IMR-90 (cell line): Measurements from ENCODE around the gene TMEM269. TPM values are rescaled to one million over a fixed set of nuclear protein-coding genes. Genes with fewer than 3 reads are reported as not detected.

Source experiments
- ATAC-seq: fragments of 200-7000 bp; cut with Tn5 transposase; 2 replicates; pipeline ENCODE4 v1.9.1; 2020; ENCODE audit warnings: low read depth, mild to moderate bottlenecking, moderate library complexity
- BruUV-seq: library from RNA; stranded (reverse); fragments of 400-500 nt; replicated peaks from 2 replicates; lab custom pipeline; 2021; lab: Mats Ljungman, UMichigan
- CTCF ChIA-PET: fragments of 300-600 bp; formaldehyde crosslinking; extraction: SDS; loops from one replicate; lab custom pipeline; 2021; ENCODE audit warnings: antibody characterized with exemption; lab: Yijun Ruan, JAX
- POLR2A ChIA-PET: fragments of 300-600 bp; sonication (Branson Sonifier 250); formaldehyde crosslinking; loops from one replicate; lab custom pipeline; 2022; ENCODE audit warnings: antibody characterized with exemption; ENCODE audit not compliant: unreplicated experiment; lab: Charles Lee
- DNase-seq: peaks from one replicate; pipeline ENCODE4 v3.0.0; 2013
- H2AFZ ChIP-seq: replicated peaks from 2 replicates; pipeline ENCODE3; 2013; ENCODE audit warnings: low read length, mild to moderate bottlenecking; ENCODE audit not compliant: poor library complexity
- H2AK5ac ChIP-seq: 2 replicates; pipeline ENCODE4 v1.6.1; 2013; ENCODE audit warnings: low read depth, low read length, inconsistent platforms
- H2AK9ac ChIP-seq: replicated peaks from 2 replicates; pipeline ENCODE3; 2013; ENCODE audit warnings: mild to moderate bottlenecking, low read depth, low read length, moderate library complexity; ENCODE audit not compliant: poor library complexity
- H2BK120ac ChIP-seq: 2 replicates; pipeline ENCODE4 v1.6.1; 2013; ENCODE audit warnings: low read depth, low read length, inconsistent platforms
- H2BK15ac ChIP-seq: 3 replicates; pipeline ENCODE4 v1.6.1; 2013; ENCODE audit warnings: low read depth, low read length, inconsistent platforms
- H2BK20ac ChIP-seq: 2 replicates; pipeline ENCODE4 v1.6.1; 2013; ENCODE audit warnings: low read depth, mild to moderate bottlenecking, inconsistent platforms, low read length, moderate library complexity
- H2BK5ac ChIP-seq: 2 replicates; pipeline ENCODE4 v1.6.1; 2013; ENCODE audit warnings: mild to moderate bottlenecking, low read depth, low read length, inconsistent platforms; ENCODE audit not compliant: poor library complexity, severe bottlenecking
- H3K14ac ChIP-seq: replicated peaks from 2 replicates; pipeline ENCODE4 v1.6.1; 2013; ENCODE audit warnings: low read depth, low read length, inconsistent platforms
- H3K18ac ChIP-seq: 2 replicates; pipeline ENCODE4 v1.6.1; 2013; ENCODE audit warnings: low read depth, low read length, control low read depth
- H3K23ac ChIP-seq: 2 replicates; pipeline ENCODE4 v1.6.1; 2013; ENCODE audit warnings: low read depth, low read length, inconsistent platforms
- H3K27ac ChIP-seq: 2 replicates; pipeline ENCODE4 v1.5.1; 2013; ENCODE audit warnings: mild to moderate bottlenecking, control low read depth, low read length; ENCODE audit not compliant: insufficient read depth
- H3K27me3 ChIP-seq: 2 replicates; pipeline ENCODE4 v1.6.1; 2013; ENCODE audit warnings: low read length; ENCODE audit not compliant: control insufficient read depth, insufficient read depth
- H3K36me3 ChIP-seq: 2 replicates; pipeline ENCODE4 v1.6.1; 2013; ENCODE audit warnings: low read length, mixed read lengths; ENCODE audit not compliant: control insufficient read depth, insufficient read depth
- H3K4ac ChIP-seq: 2 replicates; pipeline ENCODE4 v1.6.1; 2013; ENCODE audit warnings: low read depth, low read length, inconsistent platforms
- H3K4me1 ChIP-seq: 2 replicates; pipeline ENCODE4 v1.6.1; 2013; ENCODE audit warnings: low read length, mixed read lengths; ENCODE audit not compliant: control insufficient read depth, insufficient read depth
- H3K4me2 ChIP-seq: 2 replicates; pipeline ENCODE4 v1.6.1; 2013; ENCODE audit warnings: low read depth, mild to moderate bottlenecking, control low read depth, low read length, moderate library complexity
- H3K4me3 ChIP-seq: 2 replicates; pipeline ENCODE4 v1.5.1; 2013; ENCODE audit warnings: low read depth, mild to moderate bottlenecking, control low read depth, low read length, moderate library complexity; ENCODE audit not compliant: insufficient read depth
- H3K56ac ChIP-seq: 2 replicates; pipeline ENCODE4 v1.6.1; 2013; ENCODE audit warnings: low read length, inconsistent platforms; ENCODE audit not compliant: insufficient read depth; ENCODE audit errors: extremely low read depth
- H3K79me1 ChIP-seq, 2 experiments: 2 replicates each; pipeline ENCODE4 v1.6.1; 2013; ENCODE audit warnings: low read length in 2 of 2, inconsistent platforms in 1 of 2, low read depth in 1 of 2
- H3K9ac ChIP-seq: 2 replicates; pipeline ENCODE4 v1.6.1; 2013; ENCODE audit warnings: low read depth, low read length, control low read depth
- H3K9me1 ChIP-seq: 2 replicates; pipeline ENCODE4 v1.6.1; 2013; ENCODE audit warnings: low read length, inconsistent platforms; ENCODE audit not compliant: insufficient read depth
- H3K9me3 ChIP-seq: 2 replicates; pipeline ENCODE4 v1.6.1; 2013; ENCODE audit warnings: low read length; ENCODE audit not compliant: control insufficient read depth, insufficient read depth
- H4K20me1 ChIP-seq: 2 replicates; pipeline ENCODE4 v1.6.1; 2013; ENCODE audit warnings: low read length, inconsistent platforms; ENCODE audit not compliant: insufficient read depth
- H4K5ac ChIP-seq: 2 replicates; pipeline ENCODE4 v1.6.1; 2013; ENCODE audit warnings: mild to moderate bottlenecking, low read depth, low read length, control low read depth
- H4K8ac ChIP-seq, 2 experiments: 2 replicates each; pipeline ENCODE4 v1.6.1; 2013; ENCODE audit warnings: low read depth in 2 of 2, low read length in 2 of 2, control low read depth in 1 of 2, inconsistent platforms in 1 of 2
- H4K91ac ChIP-seq: 2 replicates; pipeline ENCODE4 v1.6.1; 2013; ENCODE audit warnings: low read depth, low read length, inconsistent platforms; ENCODE audit not compliant: insufficient read depth
- BHLHE40 ChIP-seq: fragments of 150-350 bp; IDR thresholded peaks from 2 replicates; pipeline ENCODE4 v1.6.1; 2016; ENCODE audit warnings: mild to moderate bottlenecking, low read depth, low read length
- CEBPB ChIP-seq: IDR thresholded peaks from 2 replicates; pipeline ENCODE4 v1.6.1; 2012; ENCODE audit warnings: low read depth, low read length, improper control_type of control experiment
- CHD1 ChIP-seq: IDR thresholded peaks from 2 replicates; pipeline ENCODE4 v1.6.1; 2012; ENCODE audit warnings: low read depth, low read length, improper control_type of control experiment
- ELK1 ChIP-seq: fragments of 150-350 bp; IDR thresholded peaks from 2 replicates; pipeline ENCODE4 v1.6.1; 2016; ENCODE audit warnings: low read depth, mild to moderate bottlenecking, low read length, moderate library complexity, borderline replicate concordance
- FOS ChIP-seq: fragments of 150-350 bp; IDR thresholded peaks from 2 replicates; pipeline ENCODE4 v1.6.1; 2016; ENCODE audit warnings: low read depth, low read length
- MAFK ChIP-seq: IDR thresholded peaks from 2 replicates; pipeline ENCODE4 v1.6.1; 2012; ENCODE audit warnings: low read depth, low read length, improper control_type of control experiment
- MAZ ChIP-seq: IDR thresholded peaks from 2 replicates; pipeline ENCODE4 v1.6.1; 2012; ENCODE audit warnings: low read depth, mild to moderate bottlenecking, low read length, improper control_type of control experiment, moderate library complexity, borderline replicate concordance
- MXI1 ChIP-seq: IDR thresholded peaks from 2 replicates; pipeline ENCODE4 v1.6.1; 2012; ENCODE audit warnings: low read depth, mild to moderate bottlenecking, low read length, moderate library complexity, borderline replicate concordance
- NFE2L2 ChIP-seq: fragments of 150-350 bp; IDR thresholded peaks from 2 replicates; pipeline ENCODE4 v1.6.1; 2016; ENCODE audit warnings: low read depth, mild to moderate bottlenecking, low read length
- POLR2A ChIP-seq: IDR thresholded peaks from 2 replicates; pipeline ENCODE4 v1.6.1; 2012; ENCODE audit warnings: mild to moderate bottlenecking, low read depth, low read length
- RAD21 ChIP-seq: IDR thresholded peaks from 2 replicates; pipeline ENCODE4 v1.6.1; 2012; ENCODE audit warnings: low read length, improper control_type of control experiment
- RCOR1 ChIP-seq: IDR thresholded peaks from 2 replicates; pipeline ENCODE4 v1.6.1; 2012; ENCODE audit warnings: mild to moderate bottlenecking, low read length, improper control_type of control experiment; ENCODE audit not compliant: insufficient replicate concordance
- RFX5 ChIP-seq: IDR thresholded peaks from 2 replicates; pipeline ENCODE4 v1.8.0; 2012; ENCODE audit warnings: low read depth, mild to moderate bottlenecking, low read length, moderate library complexity
- SMC3 ChIP-seq: fragments of 150-350 bp; IDR thresholded peaks from 2 replicates; pipeline ENCODE4 v1.6.1; 2016; ENCODE audit warnings: low read depth, mild to moderate bottlenecking, antibody characterized with exemption, low read length, moderate library complexity
- USF2 ChIP-seq: fragments of 150-350 bp; IDR thresholded peaks from 2 replicates; pipeline ENCODE4 v1.6.1; 2017; ENCODE audit warnings: mild to moderate bottlenecking, antibody characterized with exemption, low read length, low read depth
- WGBS, 2 experiments: methylation state at CpG; one replicate each; pipeline versions ENCODE4 v1.1.5 to v1.1.7; 2013; ENCODE audit warnings: missing lambda C conversion rate in 2 of 2; ENCODE audit not compliant: insufficient read length in 1 of 2; ENCODE audit errors: extremely low coverage in 2 of 2; 5-methylcytosine and 5-hydroxymethylcytosine counted together
- dilution Hi-C: fragments of 300-500 bp; cut with HindIII; formaldehyde crosslinking; loops from one replicate; pipeline ENCODE4 v1.14.3; 2018; ENCODE audit warnings: low sequenced_read_pairs; ENCODE audit not compliant: unreplicated experiment
- in situ Hi-C: fragments of 300-500 bp; cut with MboI; formaldehyde crosslinking; loops from 3 replicates; pipeline ENCODE4 v1.14.3; 2019; ENCODE audit warnings: low sequenced_read_pairs, inconsistent platforms, mixed read lengths
- intact Hi-C: fragments of 100-400 bp; cut with micrococcal nuclease; formaldehyde crosslinking; loops from 2 replicates; pipeline ENCODE4 v1.10.0; 2022
- polyA plus RNA-seq, 3 experiments: library from polyadenylated mRNA; depleted of rRNA; stranded (reverse); fragments of >200 nt; gene quantifications; 2 replicates each; pipeline ENCODE4 v1.2.3, GENCODE V29; 2012; ENCODE audit warnings: low replicate concordance in 1 of 3
- total RNA-seq: library from RNA; depleted of rRNA; stranded (reverse); fragments of >200 nt; gene quantifications from 2 replicates; pipeline ENCODE4 v1.2.3, GENCODE V29; 2012

The TMEM269 gene
- total and polyA plus RNA-seq, 2 of the 4 experiments (the other 2 are of a cell fraction): not detected

GRCh38 chr1:42767510-42768000 is 17.2 kb upstream of the TMEM269 start:
- peak overlapping the region; percentile 79 for H3K9ac ChIP-seq
- H2BK15ac ChIP-seq: no peak overlapping the region
- H2AK9ac ChIP-seq: peak overlapping the region; percentile 93
- peak overlapping the region; percentile 98 for H2AFZ ChIP-seq
- H2BK120ac ChIP-seq: no peak overlapping the region
- peak overlapping the region; percentile 6; the same call in 1 of the 2 replicates for H4K5ac ChIP-seq
- BruUV-seq: no TSS peak
- dilution Hi-C loops: no loop called here
- in situ Hi-C loops: no loop called here
- no CpG with 5 or more reads among the region's 23 CpGs for WGBS, 2 experiments
- peak overlapping the region; percentile 99 for H3K4me2 ChIP-seq
- no peaks in the 10 kb centered on the region for H3K4me1 ChIP-seq
- peak overlapping the region; percentile 47 for H2BK5ac ChIP-seq
- H3K56ac ChIP-seq: peak overlapping the region; percentile 56; the same call in 1 of the 2 replicates
- peaks cover 20 to 51% of the 10 kb centered on the region in 2 experiments for H3K79me1 ChIP-seq
- peak overlapping the region; percentile 76 for H3K14ac ChIP-seq
- H3K18ac ChIP-seq: no peak overlapping the region
- ATAC-seq: peak; percentile 0; the same call in 1 of the 2 replicates
- intact Hi-C loops: loop anchor here (5.0 to 10.0 kb wide), 3 partner anchors 50 to 433 kb away; partner anchors contain the start of genes ERMAP, FOXJ3, SVBP and YBX1
- H4K91ac ChIP-seq: no peak overlapping the region; the same call in 1 of the 2 replicates
- H4K20me1 ChIP-seq: peaks cover 26% of the 10 kb centered on the region
- peak overlapping the region; percentile 78 for H2AK5ac ChIP-seq
- CTCF ChIA-PET: interaction anchor here (1.3 kb wide), 1 partner anchor 16 kb away, joined by 5 read pairs; no protein-coding TSS in a partner anchor
- POLR2A ChIA-PET: interaction anchor here (0.6 kb wide), 1 partner anchor 11 kb away, joined by 3 read pairs; no protein-coding TSS in a partner anchor
- H3K36me3 ChIP-seq: no peaks in the 10 kb centered on the region
- peak overlapping the region; percentile 88 for H3K23ac ChIP-seq
- no peaks in the 10 kb centered on the region for H3K9me3 ChIP-seq
- H3K4ac ChIP-seq: peak overlapping the region; percentile 79
- no peaks in the 10 kb centered on the region for H3K27me3 ChIP-seq
- H3K4me3 ChIP-seq: peak overlapping the region; percentile 71
- no peak overlapping the region for H2BK20ac ChIP-seq
- H4K8ac ChIP-seq: peak overlapping the region; percentile 14 to 71; a peak in 1 of 4 replicates
- H3K27ac ChIP-seq: peak overlapping the region; percentile 67
- peaks cover 3% of the 10 kb centered on the region; the same call in 1 of the 2 replicates for H3K9me1 ChIP-seq
- DNase-seq: no peak
- TF ChIP-seq CEBPB (no peak), MAZ (no peak), RCOR1 (no peak), FOS (no peak), MAFK (no peak), RAD21 (no peak), SMC3 (no peak), BHLHE40 (no peak), USF2 (no peak), ELK1 (no peak), NFE2L2 (no peak), MXI1 (no peak), POLR2A (no peak), CHD1 (no peak), RFX5 (no peak)
